HCT116 (cell line): Measurements from ENCODE around the gene WDR62. TPM values are rescaled to one million over a fixed set of nuclear protein-coding genes. Genes with fewer than 3 reads are reported as not detected.

Experiments
- ATAC-seq: fragments of 200-7000 bp; cut with Tn5 transposase; 2 replicates; pipeline ENCODE4 v1.9.1; 2020; ENCODE audit warnings: mild to moderate bottlenecking, moderate library complexity
- BruUV-seq: library from RNA; stranded (reverse); fragments of 400-500 nt; replicated peaks from 2 replicates; lab custom pipeline; 2021; lab: Mats Ljungman, UMichigan
- CTCF ChIA-PET: fragments of 300-600 bp; sonication (Branson Sonifier 250); formaldehyde crosslinking; loops from one replicate; lab custom pipeline; 2021; ENCODE audit warnings: antibody characterized with exemption; lab: Charles Lee
- POLR2A ChIA-PET: fragments of 300-600, 350-600 bp; sonication (Branson Sonifier 250); formaldehyde crosslinking; loops from one replicate; lab custom pipeline; 2021; ENCODE audit warnings: antibody characterized with exemption; lab: Charles Lee
- RAD21 ChIA-PET, 2 experiments: fragments of 300-600 bp; sonication (Branson Sonifier 250); formaldehyde crosslinking; loops; one replicate each; lab custom pipeline; 2023; ENCODE audit warnings: low total read pairs in 2 of 2; ENCODE audit not compliant: uncharacterized antibody in 2 of 2, unreplicated experiment in 2 of 2, low non-redundant PET in 1 of 2; lab: Charles Lee
- DNase-seq: peaks from one replicate; pipeline ENCODE4 v3.0.0-alpha.2; 2010; ENCODE audit warnings: low read depth, low spot score
- H2AFZ ChIP-seq: fragments of 200-600 bp; shearing (Covaris generic), sonication (generic); 2 replicates; pipeline ENCODE4 v1.6.1; 2017; ENCODE audit warnings: low read depth, mixed run types, mixed read lengths, antibody characterized with exemption, low read length; ENCODE audit not compliant: poor library complexity, severe bottlenecking
- H3K27ac ChIP-seq: 2 replicates; pipeline ENCODE4 v1.5.1; 2012; ENCODE audit warnings: low read depth, low read length
- H3K27me3 ChIP-seq: fragments of 200-600 bp; sonication (generic); 2 replicates; pipeline ENCODE4 v1.6.1; 2016; ENCODE audit warnings: mixed run types, low read length, mixed read lengths; ENCODE audit not compliant: insufficient read depth
- H3K36me3 ChIP-seq, 2 experiments: fragments of 200-500 bp in 1 of 2; fragments of 200-600 bp in 1 of 2; sonication (Bioruptor generic) in 1 of 2; sonication (generic) in 1 of 2; 2 replicates each; pipeline versions ENCODE4 v1.5.1 to v1.6.1; 2014 to 2016; ENCODE audit warnings: low read length in 2 of 2, inconsistent platforms in 1 of 2, mixed read lengths in 1 of 2, mixed run types in 1 of 2; ENCODE audit not compliant: insufficient read depth in 2 of 2, control insufficient read depth in 1 of 2
- H3K4me1 ChIP-seq, 2 experiments: fragments of 200-600 bp in 1 of 2; sonication (generic) in 1 of 2; 2 replicates each; pipeline versions ENCODE4 v1.5.1 to v1.6.1; 2012 to 2017; ENCODE audit warnings: low read length in 2 of 2, inconsistent platforms in 1 of 2, mild to moderate bottlenecking in 1 of 2, mixed read lengths in 1 of 2, mixed run types in 1 of 2, moderate library complexity in 1 of 2; ENCODE audit not compliant: insufficient read depth in 2 of 2, control insufficient read depth in 1 of 2
- H3K4me2 ChIP-seq: fragments of 200-600 bp; sonication (generic); 2 replicates; pipeline ENCODE4 v1.6.1; 2017; ENCODE audit warnings: mixed run types, low read length, mixed read lengths
- H3K4me3 ChIP-seq, 2 experiments: fragments of 200-600 bp in 1 of 2; sonication (generic) in 1 of 2; replicated peaks in 1 of 2; 2 replicates each; pipeline ENCODE4 v1.5.1; 2011 to 2016; ENCODE audit warnings: low read length in 2 of 2, control low read depth in 1 of 2, low read depth in 1 of 2, mild to moderate bottlenecking in 1 of 2, mixed read lengths in 1 of 2, mixed run types in 1 of 2
- H3K79me2 ChIP-seq: fragments of 200-600 bp; sonication (generic); 2 replicates; pipeline ENCODE4 v1.6.1; 2017; ENCODE audit warnings: mild to moderate bottlenecking, mixed run types, low read length, moderate library complexity, mixed read lengths; ENCODE audit not compliant: insufficient read depth
- H3K9ac ChIP-seq: fragments of 200-600 bp; sonication (generic); 2 replicates; pipeline ENCODE4 v1.6.1; 2016; ENCODE audit warnings: low read length, mixed read lengths
- H3K9me2 ChIP-seq: fragments of 200-600 bp; sonication (generic), shearing (Covaris generic); 2 replicates; pipeline ENCODE4 v1.6.1; 2017; ENCODE audit warnings: mixed run types, mild to moderate bottlenecking, moderate library complexity; ENCODE audit not compliant: insufficient read depth
- H3K9me3 ChIP-seq, 2 experiments: fragments of 200-500 bp in 1 of 2; fragments of 200-600 bp in 1 of 2; sonication (Bioruptor generic) in 1 of 2; sonication (generic) in 1 of 2; 2 replicates each; pipeline ENCODE4 v1.6.1; 2014 to 2017; ENCODE audit warnings: low read length in 2 of 2, mixed read lengths in 2 of 2, inconsistent platforms in 1 of 2, low read depth in 1 of 2, mild to moderate bottlenecking in 1 of 2, mixed run types in 1 of 2, moderate library complexity in 1 of 2; ENCODE audit not compliant: control insufficient read depth in 1 of 2, insufficient read depth in 1 of 2
- H4K20me1 ChIP-seq: fragments of 200-600 bp; sonication (generic), shearing (Covaris generic); 2 replicates; pipeline ENCODE4 v1.6.1; 2017; ENCODE audit warnings: mixed run types, mild to moderate bottlenecking, moderate library complexity; ENCODE audit not compliant: insufficient read depth
- CBX3 ChIP-seq: IDR thresholded peaks from 2 replicates; pipeline ENCODE4 v1.6.1; 2012; ENCODE audit warnings: low read depth
- CEBPB ChIP-seq: IDR thresholded peaks from 2 replicates; pipeline ENCODE4 v1.6.1; 2012; ENCODE audit warnings: low read depth
- EGR1 ChIP-seq: IDR thresholded peaks from 2 replicates; pipeline ENCODE4 v1.6.1; 2012; ENCODE audit warnings: low read depth
- ELF1 ChIP-seq: IDR thresholded peaks from 2 replicates; pipeline ENCODE4 v1.6.1; 2012; ENCODE audit warnings: low read depth, borderline replicate concordance
- EZH2 ChIP-seq: fragments of 200-600 bp; sonication (generic); IDR thresholded peaks from 2 replicates; pipeline ENCODE4 v1.6.1; 2017; ENCODE audit warnings: antibody characterized with exemption, mixed run types
- FOSL1 ChIP-seq: IDR thresholded peaks from 2 replicates; pipeline ENCODE4 v1.6.1; 2012; ENCODE audit warnings: low read depth
- JUND ChIP-seq: IDR thresholded peaks from 2 replicates; pipeline ENCODE4 v1.6.1; 2012
- MAX ChIP-seq: IDR thresholded peaks from 2 replicates; pipeline ENCODE4 v1.6.1; 2012
- POLR2A ChIP-seq: IDR thresholded peaks from 2 replicates; pipeline ENCODE4 v1.7.0; 2011; ENCODE audit warnings: borderline replicate concordance; ENCODE audit not compliant: insufficient read depth, insufficient read length; ENCODE audit errors: extremely low read depth
- POLR2AphosphoS5 ChIP-seq: IDR thresholded peaks from 2 replicates; pipeline ENCODE4 v1.6.1; 2011; ENCODE audit warnings: mild to moderate bottlenecking, low read depth, low read length, moderate library complexity
- REST ChIP-seq: IDR thresholded peaks from 2 replicates; pipeline ENCODE4 v1.6.1; 2012; ENCODE audit warnings: low read depth
- SP1 ChIP-seq: IDR thresholded peaks from 2 replicates; pipeline ENCODE4 v1.6.1; 2012; ENCODE audit warnings: low read depth
- TCF7L2 ChIP-seq: IDR thresholded peaks from 2 replicates; pipeline ENCODE4 v1.7.0; 2011; ENCODE audit warnings: borderline replicate concordance, inconsistent platforms; ENCODE audit not compliant: insufficient read depth, insufficient read length; ENCODE audit errors: extremely low read depth
- YY1 ChIP-seq: IDR thresholded peaks from 2 replicates; pipeline ENCODE4 v1.6.1; 2011; ENCODE audit warnings: low read length, low read depth, moderate library complexity, mild to moderate bottlenecking; ENCODE audit not compliant: insufficient replicate concordance; ENCODE audit errors: extremely low read depth
- ZFX ChIP-seq: fragments of 450-650 bp; IDR thresholded peaks from 2 replicates; pipeline ENCODE4 v1.6.1; 2017
- intact Hi-C: fragments of 100-400 bp; cut with micrococcal nuclease; formaldehyde crosslinking; loops from 2 replicates; pipeline ENCODE4 v1.10.0; 2022
- total RNA-seq: library from RNA; stranded (reverse); gene quantifications from one replicate; pipeline ENCODE4 v1.2.1, GENCODE V29; 2021; ENCODE audit not compliant: unreplicated experiment
- TF ChIP-seq, protein P1 (sequence below): IDR thresholded peaks from 2 replicates; pipeline ENCODE4 v1.6.1; 2012
- TF ChIP-seq, protein P2 (sequence below): IDR thresholded peaks from 2 replicates; pipeline ENCODE4 v1.6.1; 2011; ENCODE audit warnings: mild to moderate bottlenecking, low read length, moderate library complexity; ENCODE audit not compliant: insufficient replicate concordance; ENCODE audit errors: extremely low read depth

WDR62 gene
- total RNA-seq, 1 experiment from 2014 or later: 17.0 TPM

DNA sequence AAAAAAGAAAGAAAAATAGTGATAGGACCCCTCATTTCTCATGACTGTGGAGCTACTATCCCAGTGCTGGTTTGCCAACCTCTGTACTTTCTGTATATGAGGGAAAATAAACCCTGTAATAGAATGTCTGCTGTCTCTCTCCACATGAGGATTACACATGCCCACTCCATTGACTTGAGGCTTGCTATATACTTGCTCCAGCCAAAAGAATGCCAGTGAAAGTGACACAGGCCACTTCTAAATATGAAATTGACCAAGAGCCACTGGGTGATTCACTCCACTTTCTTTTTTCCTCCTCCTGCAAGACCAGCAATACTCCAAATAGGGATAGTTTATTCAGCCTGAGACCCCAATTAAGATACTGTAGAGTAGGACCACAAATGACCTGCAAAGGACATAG lies 6.9 kb upstream of the WDR62 start:
- Histone ChIP-seq H4K20me1 (no peaks in the 10 kb centered on the region), H3K9me3 (no peaks in the 10 kb centered on the region), H3K27ac (no peak overlapping the region), H3K79me2 (no peaks in the 10 kb centered on the region), H3K9me2 (no peaks in the 10 kb centered on the region), H3K36me3 (no peaks in the 10 kb centered on the region), H3K4me3 (no peak overlapping the region), H3K4me1 (peaks cover 3 to 18% of the 10 kb centered on the region in 2 experiments; a peak in 3 of 4 replicates), H3K27me3 (no peaks in the 10 kb centered on the region), H2AFZ (no peak overlapping the region), H3K4me2 (no peak overlapping the region), H3K9ac (no peak overlapping the region)
- ChIA-PET RAD21 (no interaction called here), CTCF (no interaction called here), POLR2A (no interaction called here)
- BruUV-seq: no TSS peak
- intact Hi-C loops: no loop called here
- DNase-seq (no peak), ATAC-seq (no peak)
- TF ChIP-seq CBX3: no peak
- TF ChIP-seq EGR1: no peak
- TF ChIP-seq YY1: no peak
- TF ChIP-seq, protein P1, sequence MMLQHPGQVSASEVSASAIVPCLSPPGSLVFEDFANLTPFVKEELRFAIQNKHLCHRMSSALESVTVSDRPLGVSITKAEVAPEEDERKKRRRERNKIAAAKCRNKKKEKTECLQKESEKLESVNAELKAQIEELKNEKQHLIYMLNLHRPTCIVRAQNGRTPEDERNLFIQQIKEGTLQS: no peak
- TF ChIP-seq, protein P2, sequence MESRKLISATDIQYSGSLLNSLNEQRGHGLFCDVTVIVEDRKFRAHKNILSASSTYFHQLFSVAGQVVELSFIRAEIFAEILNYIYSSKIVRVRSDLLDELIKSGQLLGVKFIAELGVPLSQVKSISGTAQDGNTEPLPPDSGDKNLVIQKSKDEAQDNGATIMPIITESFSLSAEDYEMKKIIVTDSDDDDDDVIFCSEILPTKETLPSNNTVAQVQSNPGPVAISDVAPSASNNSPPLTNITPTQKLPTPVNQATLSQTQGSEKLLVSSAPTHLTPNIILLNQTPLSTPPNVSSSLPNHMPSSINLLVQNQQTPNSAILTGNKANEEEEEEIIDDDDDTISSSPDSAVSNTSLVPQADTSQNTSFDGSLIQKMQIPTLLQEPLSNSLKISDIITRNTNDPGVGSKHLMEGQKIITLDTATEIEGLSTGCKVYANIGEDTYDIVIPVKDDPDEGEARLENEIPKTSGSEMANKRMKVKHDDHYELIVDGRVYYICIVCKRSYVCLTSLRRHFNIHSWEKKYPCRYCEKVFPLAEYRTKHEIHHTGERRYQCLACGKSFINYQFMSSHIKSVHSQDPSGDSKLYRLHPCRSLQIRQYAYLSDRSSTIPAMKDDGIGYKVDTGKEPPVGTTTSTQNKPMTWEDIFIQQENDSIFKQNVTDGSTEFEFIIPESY: no peak
- no peak for TF ChIP-seq CEBPB
- TF ChIP-seq EZH2: no peak
- TF ChIP-seq MAX: no peak
- no peak for TF ChIP-seq FOSL1
- no peak for TF ChIP-seq SP1
- no peak for TF ChIP-seq REST
- no peak for TF ChIP-seq POLR2AphosphoS5
- no peak for TF ChIP-seq TCF7L2
- TF ChIP-seq ZFX: no peak
- TF ChIP-seq POLR2A: no peak
- TF ChIP-seq JUND: no peak
- no peak for TF ChIP-seq ELF1
